OCI-LY3 (cell line): ENCODE results near the gene CNTN6.

ENCODE experiments used
- CTCF ChIP-seq: fragments of 200-600, 300-600 bp; sonication (generic); IDR thresholded peaks from 2 replicates; pipeline ENCODE4 v1.5.1; 2014; ENCODE audit warnings: antibody characterized with exemption, low read length, low read depth
- EZH2phosphoT487 ChIP-seq: fragments of 200-600 bp; shearing (Covaris generic); IDR thresholded peaks from 2 replicates; pipeline ENCODE4 v1.6.1; 2018; ENCODE audit warnings: antibody characterized with exemption, mixed run types, low read depth

- TF ChIP-seq CTCF (no peak), EZH2phosphoT487 (no peak)
Observed at GRCh38 chr3:1227111-1227510, 134.3 kb downstream of the CNTN6 start.
